Testis (tissue), 2 donors: ENCODE measurements around the gene DNAJC24.

Experiments used
- CTCF ChIP-seq, 3 experiments: fragments of 450-650 bp in 2 of 3; fragments of 200-600 bp in 1 of 3; sonication (generic) in 1 of 3; IDR thresholded peaks; one replicate each; pipeline ENCODE4 v1.5.1; 2016 to 2019; ENCODE audit warnings: antibody characterized with exemption in 3 of 3, mild to moderate bottlenecking in 2 of 3, moderate library complexity in 1 of 3
- POLR2A ChIP-seq: fragments of 450-650 bp; IDR thresholded peaks from one replicate; pipeline ENCODE4 v1.6.1; 2017; ENCODE audit warnings: antibody characterized with exemption, mild to moderate bottlenecking, moderate library complexity

GRCh38 chr11:31340903-31341572, 28.6 kb upstream of the DNAJC24 start:
- TF ChIP-seq CTCF (IDR thresholded peaks at IDR 0.05) (peak in 2 of 3 experiments; percentile 30 to 38), POLR2A (no peak)
